K562 (cell line): ENCODE data around the gene TTC23L. TPM values are rescaled to one million over a fixed set of nuclear protein-coding genes. Genes with fewer than 3 reads are reported as not detected.

Source experiments
- CBFA2T3 ChIP-seq: fragments of 450-650 bp; IDR thresholded peaks from 2 replicates; pipeline ENCODE4 v1.6.1; 2017
- CREM ChIP-seq: IDR thresholded peaks from 2 replicates; pipeline ENCODE4 v1.6.1; 2014; ENCODE audit warnings: antibody characterized with exemption, low read depth
- ESRRA ChIP-seq: fragments of 450-650 bp; IDR thresholded peaks from 2 replicates; pipeline ENCODE4 v1.6.1; 2014; ENCODE audit warnings: low read depth, mild to moderate bottlenecking, moderate library complexity, borderline replicate concordance
- ETS2 ChIP-seq: IDR thresholded peaks from 2 replicates; pipeline ENCODE4 v1.6.1; 2016; ENCODE audit warnings: borderline replicate concordance, missing genetic modification characterization, mild to moderate bottlenecking, moderate library complexity, missing compliant biosample characterization; ENCODE audit not compliant: poor library complexity, severe bottlenecking
- FOXP4 ChIP-seq: sonication (generic); formaldehyde crosslinking; IDR thresholded peaks from 2 replicates; pipeline ENCODE4 v1.8.0; 2022; ENCODE audit warnings: mild to moderate bottlenecking, missing genetic modification reagents, borderline replicate concordance
- HNRNPL ChIP-seq: fragments of 200-400 bp; formaldehyde crosslinking; IDR thresholded peaks from 2 replicates; pipeline ENCODE4 v1.6.1; 2017; ENCODE audit warnings: low read depth, mild to moderate bottlenecking, low read length
- POLR3G ChIP-seq: IDR thresholded peaks from 2 replicates; pipeline ENCODE4 v1.6.1; 2011; ENCODE audit not compliant: insufficient read length, insufficient replicate concordance; ENCODE audit errors: extremely low read depth
- REST ChIP-seq, 2 experiments: fragments of 450-650 bp; formaldehyde crosslinking in 1 of 2; IDR thresholded peaks; 2 replicates each; pipeline versions ENCODE4 v1.4.0 to v1.6.1; 2014 to 2020; ENCODE audit warnings: mild to moderate bottlenecking in 2 of 2, borderline replicate concordance in 1 of 2, low read depth in 1 of 2
- ZNF143 ChIP-seq: sonication (generic); formaldehyde crosslinking; IDR thresholded peaks from 2 replicates; pipeline ENCODE4 v1.9.0; 2022; ENCODE audit warnings: mild to moderate bottlenecking, missing genetic modification reagents
- polyA plus RNA-seq, 8 experiments: library from polyadenylated mRNA; depleted of rRNA in 4 of 8; stranded (reverse) in 5 of 8; unstranded in 3 of 8; fragments of >200 nt; fragmentation: Nextera tagmentation in 2 of 8; fragmentation: Illumina TruSeq in 1 of 8; extraction: Ambion mirVana in 2 of 8; extraction: Trizol in 1 of 8; gene quantifications; 2 replicates each; pipeline versions ENCODE4 v1.2.1 to v1.2.3, GENCODE V29; 2011 to 2014; ENCODE audit warnings: inconsistent platforms in 1 of 8, missing spikeins in 1 of 8
- total RNA-seq, 7 experiments: library from RNA; depleted of rRNA in 6 of 7; stranded (reverse); fragments of >200 nt in 6 of 7; fragmentation: Illumina TruSeq in 2 of 7; extraction: Trizol in 2 of 7; gene quantifications; 2 replicates each; pipeline versions ENCODE4 v1.2.1 to v1.2.3, GENCODE V29; 2011 to 2021; ENCODE audit warnings: low replicate concordance in 1 of 7
- TF ChIP-seq, protein P1 (sequence below): fragments of 450-650 bp; IDR thresholded peaks from 2 replicates; pipeline ENCODE4 v1.6.1; 2016; ENCODE audit warnings: borderline replicate concordance
- TF ChIP-seq, protein P2 (sequence below), 2 experiments: fragments of 450-650 bp in 1 of 2; sonication (generic) in 1 of 2; formaldehyde crosslinking in 1 of 2; IDR thresholded peaks in 1 of 2; conservative IDR thresholded peaks in 1 of 2; 2 replicates each; pipeline versions ENCODE4 v1.6.1 to v1.8.1; 2016 to 2023; ENCODE audit warnings: mild to moderate bottlenecking in 2 of 2, moderate library complexity in 2 of 2, inconsistent platforms in 1 of 2, missing genetic modification reagents in 1 of 2

TTC23L gene
- total and polyA plus RNA-seq, 9 of the 15 experiments (the other 6 are each of a cell fraction or from before 2014, with no cell fraction given): 0.03 to 0.32 (median 0.14) TPM; not detected in 2

- TF ChIP-seq REST (IDR thresholded peaks at IDR 0.05; ENCODE audit: borderline replicate concordance) (no peak), REST (CRISPR knock-in tag; IDR thresholded peaks at IDR 0.05; ENCODE audit: low read depth) (no peak), ETS2 (tag) (no peak), CBFA2T3 (peak; percentile 2; the same call in 1 of the 2 replicates), ESRRA (no peak), POLR3G (no peak), ZNF143 (CRISPR knock-in tag) (no peak), CREM (peak; percentile 34; the same call in 1 of the 2 replicates), HNRNPL (no peak), FOXP4 (CRISPR knock-in tag) (no peak)
- TF ChIP-seq, protein P1, sequence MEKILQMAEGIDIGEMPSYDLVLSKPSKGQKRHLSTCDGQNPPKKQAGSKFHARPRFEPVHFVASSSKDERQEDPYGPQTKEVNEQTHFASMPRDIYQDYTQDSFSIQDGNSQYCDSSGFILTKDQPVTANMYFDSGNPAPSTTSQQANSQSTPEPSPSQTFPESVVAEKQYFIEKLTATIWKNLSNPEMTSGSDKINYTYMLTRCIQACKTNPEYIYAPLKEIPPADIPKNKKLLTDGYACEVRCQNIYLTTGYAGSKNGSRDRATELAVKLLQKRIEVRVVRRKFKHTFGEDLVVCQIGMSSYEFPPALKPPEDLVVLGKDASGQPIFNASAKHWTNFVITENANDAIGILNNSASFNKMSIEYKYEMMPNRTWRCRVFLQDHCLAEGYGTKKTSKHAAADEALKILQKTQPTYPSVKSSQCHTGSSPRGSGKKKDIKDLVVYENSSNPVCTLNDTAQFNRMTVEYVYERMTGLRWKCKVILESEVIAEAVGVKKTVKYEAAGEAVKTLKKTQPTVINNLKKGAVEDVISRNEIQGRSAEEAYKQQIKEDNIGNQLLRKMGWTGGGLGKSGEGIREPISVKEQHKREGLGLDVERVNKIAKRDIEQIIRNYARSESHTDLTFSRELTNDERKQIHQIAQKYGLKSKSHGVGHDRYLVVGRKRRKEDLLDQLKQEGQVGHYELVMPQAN: peak; percentile 67
- TF ChIP-seq, protein P2, sequence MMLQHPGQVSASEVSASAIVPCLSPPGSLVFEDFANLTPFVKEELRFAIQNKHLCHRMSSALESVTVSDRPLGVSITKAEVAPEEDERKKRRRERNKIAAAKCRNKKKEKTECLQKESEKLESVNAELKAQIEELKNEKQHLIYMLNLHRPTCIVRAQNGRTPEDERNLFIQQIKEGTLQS (IDR thresholded peaks at IDR 0.05): no peak
- TF ChIP-seq, protein P2 (CRISPR knock-in tag; conservative IDR thresholded peaks at IDR 0.05): no peak
- TF ChIP-seq, all 486 proteins: peak for 45
These were observed 75.7 kb downstream of the TTC23L start (continued) for GRCh38 chr5:34914671-34915138.
